Measurements from ENCODE around the gene CLNK.
"Not testable (repeated sequence)": the region's sequence is repeated elsewhere in the genome, so short reads cannot be mapped to it uniquely, and the experiment has no call there.

Gene CLNK

DNA sequence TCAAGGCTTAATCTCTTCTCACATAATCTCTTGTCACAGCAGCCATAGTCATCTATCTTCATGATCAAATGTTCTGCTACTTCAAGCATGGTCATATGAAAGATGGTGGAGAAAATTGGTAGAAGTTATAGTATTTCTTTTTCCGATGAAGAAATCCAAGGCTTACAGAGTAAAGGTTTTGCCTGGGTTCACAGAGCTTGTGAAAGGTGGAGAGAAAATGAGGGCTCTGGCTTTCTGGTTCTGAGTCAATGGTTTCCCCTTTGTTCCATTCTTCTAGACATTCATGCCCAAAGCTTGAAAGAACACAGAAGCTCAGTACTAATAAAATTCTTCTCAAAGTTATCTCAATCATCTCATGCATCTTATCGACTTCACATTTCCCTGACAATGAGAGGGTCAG is 36.1 kb downstream of the CLNK start:
- Mint-ChIP-seq H3K27me3 (no peaks in the 10 kb centered on the region), H3K4me3 (no peak overlapping the region), H3K27ac (no peak overlapping the region), H3K36me3 (no peaks in the 10 kb centered on the region), H3K4me1 (no peaks in the 10 kb centered on the region), H3K9me3 (peaks cover 6% of the 10 kb centered on the region)

DNA sequence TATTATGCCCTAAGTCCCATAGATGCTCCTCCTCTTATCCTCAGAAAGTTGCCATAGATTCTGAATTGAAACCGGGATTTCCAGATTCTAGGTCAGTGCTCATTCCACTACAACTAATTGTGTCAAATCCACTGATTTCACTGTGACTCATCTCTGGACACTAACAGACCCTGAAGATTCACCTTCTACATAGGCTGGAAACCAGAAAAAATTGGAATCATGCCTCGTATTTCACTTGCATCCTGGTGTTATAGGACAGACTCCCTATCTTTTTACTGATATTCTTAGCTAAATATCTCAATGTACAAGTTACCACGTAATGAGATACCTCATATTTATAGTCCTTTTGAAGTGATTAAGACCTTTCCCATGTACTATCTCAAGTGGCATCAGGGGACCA is 36.7 kb downstream of the CLNK start:
- Mint-ChIP-seq H3K27me3 (no peaks in the 10 kb centered on the region), H3K9me3 (peaks cover 6% of the 10 kb centered on the region), H3K4me3 (no peak overlapping the region), H3K36me3 (no peaks in the 10 kb centered on the region), H3K27ac (no peak overlapping the region), H3K4me1 (no peaks in the 10 kb centered on the region)

DNA sequence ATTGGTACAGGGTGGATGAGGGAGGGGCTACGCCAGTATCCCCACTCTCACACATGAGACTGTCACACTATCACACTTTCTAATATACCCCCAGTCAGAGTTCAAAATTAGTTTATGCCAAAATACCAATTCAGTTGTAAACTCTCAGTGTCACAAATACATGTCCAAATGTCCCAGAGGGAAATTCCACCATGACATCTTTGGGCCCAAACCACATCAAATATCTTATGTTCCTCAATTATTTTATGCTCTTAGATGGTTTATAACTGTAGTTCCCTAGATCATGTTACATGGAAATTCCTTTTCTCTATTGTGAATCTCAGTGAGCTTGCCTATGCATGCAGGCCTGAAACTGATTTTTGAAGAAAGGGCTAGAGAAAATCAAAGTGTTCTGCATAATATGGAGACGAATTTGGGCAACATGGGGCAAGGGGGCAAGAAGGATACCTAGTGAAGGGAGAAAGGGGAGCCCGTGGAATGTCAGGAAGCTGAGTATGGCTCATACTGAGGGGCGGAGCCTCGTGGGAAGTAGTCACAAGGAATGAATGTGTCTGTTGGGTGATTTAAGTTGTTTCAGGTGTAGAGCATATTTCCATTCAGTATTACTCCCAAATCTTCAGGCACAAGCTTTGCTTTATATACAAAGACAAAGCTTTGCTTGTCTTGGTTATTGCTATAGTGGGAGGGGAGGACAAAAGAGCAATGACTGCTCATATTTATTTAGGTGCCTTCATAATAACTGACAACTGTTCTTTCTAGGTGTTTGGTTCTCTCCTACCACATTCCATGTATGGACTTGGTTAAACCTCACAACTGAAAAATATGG is 40.8 kb downstream of the CLNK start:
- H3K27ac Mint-ChIP-seq = no peak overlapping the region
- H3K9me3 Mint-ChIP-seq = no peaks in the 10 kb centered on the region
- H3K4me3 Mint-ChIP-seq = no peak overlapping the region
- H3K36me3 Mint-ChIP-seq = no peaks in the 10 kb centered on the region
- no peaks in the 10 kb centered on the region for H3K27me3 Mint-ChIP-seq
- peaks cover 9% of the 10 kb centered on the region for H3K4me1 Mint-ChIP-seq

DNA sequence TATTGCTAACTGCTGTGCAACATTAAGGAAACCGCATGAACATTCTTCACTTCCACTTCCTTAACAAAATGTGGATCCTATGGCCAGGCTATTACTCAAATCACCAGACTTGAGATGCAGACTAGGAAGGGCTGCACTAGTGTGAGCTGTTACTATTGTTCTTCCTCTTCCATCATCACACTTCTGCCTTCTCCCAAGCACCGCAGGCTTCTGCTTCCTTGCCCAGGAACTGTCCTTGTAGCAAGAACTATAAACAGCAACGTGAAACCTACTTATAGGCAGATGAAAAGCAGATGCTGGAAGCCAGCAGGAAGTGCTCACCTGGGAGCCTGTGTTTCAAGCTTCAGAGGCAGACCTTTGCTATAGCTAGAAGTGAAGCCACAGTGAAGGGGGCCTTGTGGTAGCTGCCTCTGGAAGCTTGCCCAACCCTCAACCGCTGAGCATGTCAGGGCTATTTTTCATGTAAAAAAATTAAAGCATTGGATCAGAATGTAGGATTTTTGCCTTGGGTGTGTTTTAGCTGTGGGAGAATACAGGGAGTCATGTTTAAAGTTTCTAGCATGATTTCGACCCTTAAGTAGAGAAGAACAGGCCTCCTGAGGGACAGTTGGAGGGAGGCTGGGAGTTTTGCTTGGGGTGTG is 43.9 kb downstream of the CLNK start:
- Mint-ChIP-seq H3K4me1 (peaks cover 9% of the 10 kb centered on the region), H3K4me3 (no peak overlapping the region), H3K27ac (no peak overlapping the region), H3K36me3 (no peaks in the 10 kb centered on the region), H3K27me3 (no peaks in the 10 kb centered on the region), H3K9me3 (no peaks in the 10 kb centered on the region)

DNA sequence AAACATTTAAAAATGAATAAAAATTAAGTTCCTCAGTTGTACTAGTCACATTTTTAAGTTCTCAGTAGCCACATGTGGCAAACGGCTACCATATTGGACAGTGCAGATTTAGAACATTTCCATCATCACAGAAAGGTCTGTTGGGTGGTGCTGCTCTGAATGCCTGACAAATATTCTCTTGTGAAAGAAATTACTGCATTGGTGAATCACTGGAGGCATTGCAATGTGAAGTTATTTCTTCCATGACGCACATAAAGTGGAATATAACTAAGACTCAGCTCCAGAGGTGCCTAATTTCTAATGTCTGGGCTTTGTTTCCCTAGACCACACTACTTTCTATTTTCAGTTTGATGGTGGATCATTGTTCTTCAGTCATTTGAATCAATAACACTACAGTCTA is 44.9 kb downstream of the CLNK start:
- Mint-ChIP-seq H3K27me3 (no peaks in the 10 kb centered on the region), H3K4me1 (peaks cover 9% of the 10 kb centered on the region), H3K36me3 (no peaks in the 10 kb centered on the region), H3K9me3 (no peaks in the 10 kb centered on the region), H3K4me3 (no peak overlapping the region), H3K27ac (no peak overlapping the region)

DNA sequence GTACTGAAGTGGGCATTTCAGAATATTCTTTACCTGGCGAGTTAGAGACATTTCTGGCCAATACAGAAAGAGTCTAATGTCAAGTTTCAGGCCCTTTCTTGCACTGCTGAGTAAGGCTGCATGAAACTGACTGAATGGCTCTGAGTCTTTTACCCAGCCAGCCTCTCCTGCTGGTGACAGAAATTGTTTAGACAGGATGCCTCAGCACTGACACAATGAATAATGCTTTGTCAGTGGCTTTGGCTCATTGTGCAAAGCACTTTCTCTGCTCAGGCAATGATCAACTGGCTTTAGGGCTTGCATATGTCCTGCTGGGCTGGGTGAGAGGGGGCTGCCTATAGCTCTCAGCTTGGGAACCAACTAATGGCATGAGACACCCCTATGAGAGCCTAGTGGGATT is 45.5 kb downstream of the CLNK start:
- Mint-ChIP-seq H3K4me3 (no peak overlapping the region), H3K4me1 (peaks cover 9% of the 10 kb centered on the region), H3K36me3 (no peaks in the 10 kb centered on the region), H3K27me3 (no peaks in the 10 kb centered on the region), H3K9me3 (no peaks in the 10 kb centered on the region), H3K27ac (no peak overlapping the region)

DNA sequence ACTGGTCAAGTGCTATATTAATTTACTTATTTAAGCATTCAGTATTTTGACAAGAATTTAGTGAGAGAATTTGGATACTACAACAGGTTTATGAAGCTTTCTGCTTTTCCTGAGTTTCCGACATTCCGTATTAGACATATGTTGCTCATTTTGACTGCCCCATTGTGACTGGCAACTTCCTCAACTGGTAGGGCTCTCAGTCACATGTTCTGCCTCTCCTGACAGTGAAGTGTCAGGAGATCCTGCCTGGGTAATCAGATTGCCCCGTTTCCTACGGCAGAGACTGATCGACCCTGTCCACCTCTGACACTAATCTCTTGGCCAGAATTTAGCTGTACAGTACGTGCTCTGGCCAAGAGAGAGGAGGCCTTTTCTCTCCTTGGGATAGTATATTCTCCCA is 49.5 kb downstream of the CLNK start:
- Mint-ChIP-seq H3K9me3 (no peaks in the 10 kb centered on the region), H3K36me3 (no peaks in the 10 kb centered on the region), H3K27ac (no peak overlapping the region), H3K4me1 (no peaks in the 10 kb centered on the region), H3K4me3 (no peak overlapping the region), H3K27me3 (no peaks in the 10 kb centered on the region)

DNA sequence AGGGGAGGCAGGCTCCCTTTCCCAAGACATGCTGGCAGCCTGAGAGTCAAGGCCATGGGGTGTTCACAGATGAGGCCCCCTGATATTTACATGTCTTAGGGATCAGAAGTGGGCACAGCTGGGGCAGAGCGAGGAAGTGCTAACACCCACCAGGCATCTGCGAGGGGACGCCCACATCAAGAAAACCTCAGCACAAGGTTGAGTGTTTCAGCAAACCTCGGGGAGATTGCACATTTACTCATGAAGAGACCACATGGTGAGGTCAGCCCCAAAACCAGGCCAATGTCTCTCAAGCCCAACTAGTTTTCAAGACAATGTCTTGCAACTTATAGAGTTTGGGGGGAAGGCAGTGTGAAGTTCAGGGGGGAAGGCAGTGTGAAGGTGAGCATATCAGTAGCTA is 55.2 kb downstream of the CLNK start:
- Mint-ChIP-seq H3K4me3 (no peak overlapping the region), H3K9me3 (no peaks in the 10 kb centered on the region), H3K27ac (no peak overlapping the region), H3K27me3 (peaks cover 1% of the 10 kb centered on the region), H3K36me3 (no peaks in the 10 kb centered on the region), H3K4me1 (no peaks in the 10 kb centered on the region)

DNA sequence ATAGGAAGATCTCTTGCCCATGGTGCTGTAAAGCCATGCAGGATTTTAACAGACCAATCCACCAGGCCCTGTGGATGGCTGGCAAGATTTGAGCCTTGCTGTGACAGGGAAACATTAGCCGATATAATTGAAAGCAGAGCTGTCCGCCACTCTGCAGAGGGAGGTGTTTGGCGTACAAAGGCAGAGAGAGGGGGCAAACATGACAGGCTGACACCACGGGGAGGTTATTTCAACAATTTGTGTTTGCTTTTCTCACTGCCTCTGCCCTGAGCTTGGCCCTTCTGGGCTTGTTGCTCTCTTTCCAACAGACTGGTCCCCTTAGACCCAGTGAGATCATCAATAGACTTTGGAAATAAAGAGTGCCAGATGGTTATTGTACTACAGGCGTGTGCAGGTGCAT is 59.4 kb downstream of the CLNK start:
- H3K36me3 Mint-ChIP-seq = no peaks in the 10 kb centered on the region
- no peaks in the 10 kb centered on the region for H3K4me1 Mint-ChIP-seq
- H3K4me3 Mint-ChIP-seq = no peak overlapping the region
- H3K9me3 Mint-ChIP-seq = no peaks in the 10 kb centered on the region
- peaks cover 1% of the 10 kb centered on the region for H3K27me3 Mint-ChIP-seq
- no peak overlapping the region for H3K27ac Mint-ChIP-seq

DNA sequence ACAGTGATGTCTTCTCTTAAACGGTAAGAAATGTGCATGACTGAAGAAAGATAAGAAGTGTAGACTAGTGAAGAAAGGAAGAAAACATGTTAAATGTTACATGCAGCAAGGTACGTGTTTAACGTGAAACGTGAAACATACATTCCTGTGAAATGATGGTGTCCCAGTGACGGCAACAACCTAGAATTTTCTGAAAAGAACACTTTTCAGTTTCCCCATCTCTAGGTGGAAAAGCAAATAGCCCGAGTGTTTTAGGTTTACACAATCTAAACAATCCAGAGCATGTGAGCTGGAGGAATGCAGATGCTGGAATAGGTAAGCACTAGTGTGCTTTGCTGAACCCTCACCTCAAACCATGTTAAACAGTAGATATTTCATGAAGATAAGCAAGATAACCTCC is 60.7 kb downstream of the CLNK start:
- Mint-ChIP-seq H3K4me3 (no peak overlapping the region), H3K36me3 (no peaks in the 10 kb centered on the region), H3K4me1 (no peaks in the 10 kb centered on the region), H3K27ac (no peak overlapping the region), H3K27me3 (peaks cover 1% of the 10 kb centered on the region), H3K9me3 (no peaks in the 10 kb centered on the region)

DNA sequence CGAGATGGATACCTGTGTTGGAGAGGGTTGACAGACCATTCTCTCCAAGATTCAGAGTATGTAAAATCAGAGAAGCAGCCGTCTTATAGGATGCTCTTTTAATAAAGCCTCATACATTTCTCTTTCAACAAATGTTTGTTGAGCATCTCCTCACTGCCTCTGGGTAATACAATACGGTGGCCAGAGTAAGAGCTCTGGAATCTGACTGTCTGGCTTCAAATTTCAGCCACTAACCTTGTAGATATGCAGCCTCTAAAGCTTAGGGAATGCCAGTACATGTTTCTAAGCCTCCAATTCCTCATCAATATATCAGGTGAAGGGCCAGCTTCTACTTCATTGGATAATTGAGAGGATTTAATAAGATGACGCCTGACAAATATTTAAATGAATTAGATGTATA is 61.3 kb downstream of the CLNK start:
- Mint-ChIP-seq H3K27me3 (no peaks in the 10 kb centered on the region), H3K27ac (no peak overlapping the region), H3K4me3 (no peak overlapping the region), H3K36me3 (no peaks in the 10 kb centered on the region), H3K4me1 (no peaks in the 10 kb centered on the region), H3K9me3 (no peaks in the 10 kb centered on the region)

DNA sequence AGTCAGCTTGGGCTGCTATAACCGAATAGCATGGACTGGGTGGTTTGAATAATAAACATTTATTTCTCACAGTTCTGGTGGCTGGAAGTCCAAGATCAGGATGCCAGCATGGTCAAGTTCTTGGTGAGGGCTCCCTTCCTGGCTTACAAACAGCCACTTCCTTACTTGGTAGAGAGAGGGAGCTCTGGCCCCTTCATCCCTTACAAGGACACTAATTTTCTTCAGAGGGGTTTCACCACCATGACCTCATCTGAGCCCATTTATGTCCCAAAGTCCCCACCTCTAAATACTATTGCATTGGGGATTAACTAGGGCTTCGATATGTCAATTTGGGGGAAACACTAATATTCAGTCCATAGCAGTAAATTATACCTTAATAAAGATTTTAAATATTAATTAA is 61.8 kb downstream of the CLNK start:
- no peaks in the 10 kb centered on the region for H3K4me1 Mint-ChIP-seq
- no peaks in the 10 kb centered on the region for H3K27me3 Mint-ChIP-seq
- no peak overlapping the region for H3K4me3 Mint-ChIP-seq
- H3K27ac Mint-ChIP-seq = no peak overlapping the region
- no peaks in the 10 kb centered on the region for H3K9me3 Mint-ChIP-seq
- H3K36me3 Mint-ChIP-seq = no peaks in the 10 kb centered on the region

DNA sequence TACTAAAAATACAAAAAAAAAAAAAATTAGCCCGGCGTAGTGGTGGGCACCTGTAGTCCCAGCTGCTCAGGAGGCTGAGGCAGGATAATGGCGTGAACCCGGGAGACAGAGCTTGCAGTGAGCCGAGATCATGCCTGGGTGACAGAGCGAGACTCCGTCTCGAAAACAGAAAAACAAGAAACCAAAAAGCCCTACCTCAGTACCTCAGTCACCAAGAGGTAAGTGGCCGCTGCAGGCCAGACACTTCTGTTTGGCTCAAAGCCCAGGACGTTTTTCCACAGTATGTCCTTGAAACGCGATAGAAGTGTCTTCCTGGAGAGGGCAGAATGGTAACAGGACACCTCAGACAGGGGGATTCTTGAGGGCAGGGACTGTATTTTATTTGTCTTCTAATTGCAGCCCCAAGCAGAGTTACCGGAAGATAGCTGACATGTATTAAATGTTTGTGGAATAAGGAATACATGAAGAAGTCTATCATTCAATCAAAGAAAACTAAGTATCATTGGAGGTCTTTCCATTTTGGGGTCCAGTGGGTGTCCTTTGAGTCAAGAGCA is 63.6 kb downstream of the CLNK start:
- Mint-ChIP-seq H3K36me3 (no peaks in the 10 kb centered on the region), H3K9me3 (no peaks in the 10 kb centered on the region), H3K4me1 (no peaks in the 10 kb centered on the region), H3K27ac (no peak overlapping the region), H3K4me3 (no peak overlapping the region), H3K27me3 (no peaks in the 10 kb centered on the region)

DNA sequence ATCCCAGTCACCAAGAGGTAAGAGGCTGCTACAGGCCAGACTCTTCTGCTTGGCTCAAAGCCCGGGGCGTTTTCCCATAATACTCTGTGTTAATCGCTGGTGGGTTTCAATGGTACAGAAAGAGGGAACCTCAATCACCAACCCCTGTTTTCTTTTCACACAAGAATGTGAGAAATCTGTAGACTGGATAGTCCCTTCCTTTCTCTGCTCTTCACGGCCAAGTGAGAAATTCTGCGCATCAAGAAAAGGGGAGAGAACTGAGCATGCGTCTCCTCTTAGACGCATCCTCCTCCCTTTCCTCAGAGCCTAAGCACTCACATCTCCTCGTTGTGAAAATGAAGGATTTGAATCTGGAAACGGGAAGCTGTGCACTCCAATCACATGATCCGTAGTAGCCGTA is 64.7 kb downstream of the CLNK start:
- H3K9me3 Mint-ChIP-seq = no peaks in the 10 kb centered on the region
- H3K36me3 Mint-ChIP-seq = no peaks in the 10 kb centered on the region
- H3K4me1 Mint-ChIP-seq = no peaks in the 10 kb centered on the region
- H3K4me3 Mint-ChIP-seq = no peak overlapping the region
- H3K27me3 Mint-ChIP-seq = no peaks in the 10 kb centered on the region
- H3K27ac Mint-ChIP-seq = no peak overlapping the region

DNA sequence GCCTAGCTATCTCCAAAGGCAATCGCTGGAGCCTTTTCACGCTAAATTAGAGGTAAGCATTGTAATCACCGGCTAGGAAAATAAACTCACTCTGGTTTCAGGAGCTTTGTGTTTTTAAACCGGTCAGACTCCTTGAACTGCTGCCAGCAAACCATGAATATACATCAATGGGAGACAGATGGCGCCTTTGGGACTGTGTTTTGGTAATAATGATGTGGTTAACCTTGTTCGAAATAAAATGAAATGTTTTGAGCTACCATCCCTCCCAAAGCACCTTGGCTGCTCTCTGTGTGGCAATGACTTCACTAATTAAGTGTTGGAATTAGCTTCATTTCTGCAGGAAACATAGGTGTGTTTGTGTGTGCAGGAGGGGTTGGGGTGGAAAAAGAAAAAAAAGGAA is 65.3 kb downstream of the CLNK start:
- no peaks in the 10 kb centered on the region for H3K36me3 Mint-ChIP-seq
- H3K27ac Mint-ChIP-seq = no peak overlapping the region
- no peaks in the 10 kb centered on the region for H3K27me3 Mint-ChIP-seq
- no peaks in the 10 kb centered on the region for H3K9me3 Mint-ChIP-seq
- H3K4me3 Mint-ChIP-seq = no peak overlapping the region
- no peaks in the 10 kb centered on the region for H3K4me1 Mint-ChIP-seq

DNA sequence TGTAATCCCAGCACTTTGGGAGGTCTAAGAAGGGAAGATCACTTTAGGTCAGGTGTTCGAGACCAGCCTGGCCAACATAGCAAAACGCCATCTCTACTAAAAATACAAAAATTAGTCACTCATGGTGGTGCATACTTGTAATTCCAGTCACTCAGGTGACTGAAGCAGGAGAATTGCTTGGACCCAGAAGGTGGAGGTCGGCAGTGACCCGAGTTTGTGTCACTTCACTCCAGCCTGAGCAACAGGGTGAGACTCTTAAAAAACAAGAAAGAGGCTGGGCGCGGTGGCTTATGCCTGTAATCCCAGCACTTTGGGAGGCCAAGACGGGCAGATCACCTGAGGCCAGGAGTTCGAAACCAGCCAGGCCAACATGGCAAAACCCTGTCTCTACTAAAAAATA is 69.6 kb downstream of the CLNK start:
- H3K27ac Mint-ChIP-seq, H3K9me3 Mint-ChIP-seq: not testable (repeated sequence)

More for the DNA sequence above, 69.6 kb downstream of the CLNK start:
- not testable (repeated sequence) for H3K36me3 Mint-ChIP-seq, H3K4me1 Mint-ChIP-seq, H3K27me3 Mint-ChIP-seq, H3K4me3 Mint-ChIP-seq

Measured in activated naive CD4-positive, alpha-beta T cell treated with anti-CD3 and anti-CD28 coated beads, Interleukin-2, amount 50 U/mL, for 24 hours (primary cell).